Panc1 (cell line): ENCODE measurements around the gene NEGR1. TPM values are rescaled to one million over a fixed set of nuclear protein-coding genes. Genes with fewer than 3 reads are reported as not detected.

Experiments
- ATAC-seq: fragments of 200-7000 bp; cut with Tn5 transposase; 2 replicates; pipeline ENCODE4 v1.9.1; 2020; ENCODE audit warnings: mild to moderate bottlenecking, moderate library complexity
- BruUV-seq: library from RNA; stranded (reverse); fragments of 400-500 nt; replicated peaks from 2 replicates; lab custom pipeline; 2021; lab: Mats Ljungman, UMichigan
- CTCF ChIA-PET: fragments of 300-600 bp; sonication (Branson Sonifier 250); formaldehyde crosslinking; loops from one replicate; lab custom pipeline; 2022; ENCODE audit warnings: antibody characterized with exemption; lab: Charles Lee
- POLR2A ChIA-PET: fragments of 300-600 bp; sonication (Branson Sonifier 250); formaldehyde crosslinking; loops from one replicate; lab custom pipeline; 2022; ENCODE audit warnings: antibody characterized with exemption; lab: Charles Lee
- DNase-seq: peaks from one replicate; pipeline ENCODE4 v3.0.0-alpha.2; 2010; ENCODE audit warnings: low read depth, low spot score
- H3K27ac ChIP-seq: 2 replicates; pipeline ENCODE4 v1.5.1; 2011; ENCODE audit warnings: mild to moderate bottlenecking, low read length, inconsistent platforms
- H3K27me3 ChIP-seq: fragments of 200-500 bp; sonication (Bioruptor generic); 2 replicates; pipeline ENCODE4 v1.6.0; 2014; ENCODE audit warnings: low read length, inconsistent platforms; ENCODE audit not compliant: control insufficient read depth, insufficient read depth
- H3K36me3 ChIP-seq: fragments of 200-500 bp; sonication (Bioruptor generic); 2 replicates; pipeline ENCODE4 v1.5.1; 2014; ENCODE audit warnings: inconsistent platforms, mild to moderate bottlenecking, low read length, moderate library complexity; ENCODE audit not compliant: control insufficient read depth, insufficient read depth
- H3K4me1 ChIP-seq: 2 replicates; pipeline ENCODE4 v1.5.1; 2011; ENCODE audit warnings: inconsistent platforms, mild to moderate bottlenecking, low read length, moderate library complexity; ENCODE audit not compliant: control insufficient read depth, insufficient read depth
- H3K4me3 ChIP-seq, 2 experiments: 2 replicates each; pipeline ENCODE4 v1.5.1; 2011 to 2012; ENCODE audit warnings: low read depth in 2 of 2, low read length in 2 of 2, mild to moderate bottlenecking in 2 of 2, inconsistent platforms in 1 of 2, moderate library complexity in 1 of 2
- H3K9me3 ChIP-seq: fragments of 200-500 bp; sonication (Bioruptor generic); 2 replicates; pipeline ENCODE4 v1.5.1; 2014; ENCODE audit warnings: low read depth, mild to moderate bottlenecking, inconsistent platforms, low read length, moderate library complexity; ENCODE audit not compliant: control insufficient read depth, insufficient read depth
- CTCF ChIP-seq: fragments of 450-650 bp; IDR thresholded peaks from 2 replicates; pipeline ENCODE4 v1.5.1; 2017; ENCODE audit warnings: mild to moderate bottlenecking
- POLR2AphosphoS5 ChIP-seq: IDR thresholded peaks from 2 replicates; pipeline ENCODE4 v1.6.1; 2012; ENCODE audit warnings: mild to moderate bottlenecking, low read depth, low read length, moderate library complexity
- REST ChIP-seq, 2 experiments: IDR thresholded peaks; 2 replicates each; pipeline ENCODE4 v1.6.1; 2011 to 2012; ENCODE audit warnings: low read depth in 2 of 2, control low read depth in 1 of 2, low read length in 1 of 2, mild to moderate bottlenecking in 1 of 2, moderate library complexity in 1 of 2; ENCODE audit not compliant: insufficient read depth in 1 of 2
- SIN3A ChIP-seq: IDR thresholded peaks from 2 replicates; pipeline ENCODE4 v1.6.1; 2012; ENCODE audit warnings: low read depth, mild to moderate bottlenecking, low read length, moderate library complexity, borderline replicate concordance; ENCODE audit not compliant: insufficient read depth
- TCF7L2 ChIP-seq: IDR thresholded peaks from 2 replicates; pipeline ENCODE4 v1.6.1; 2011; ENCODE audit warnings: mild to moderate bottlenecking, low read depth, low read length, inconsistent platforms
- in situ Hi-C: cut with HindIII; loops from 2 replicates; pipeline ENCODE4 v1.10.0; 2016; ENCODE audit warnings: low sequenced_read_pairs, low pct_unique_long_range_greater_than_20kb
- intact Hi-C: fragments of 100-400 bp; cut with micrococcal nuclease; formaldehyde crosslinking; loops from one replicate; pipeline ENCODE4 v1.10.0; 2022; ENCODE audit not compliant: unreplicated experiment
- total RNA-seq: library from RNA; stranded (reverse); gene quantifications from one replicate; pipeline ENCODE4 v1.2.1, GENCODE V29; 2021; ENCODE audit not compliant: unreplicated experiment

NEGR1 gene
- total RNA-seq, 1 experiment from 2014 or later, result 2.7 TPM

GRCh38 chr1:71785450-71785849, 496.9 kb downstream of the NEGR1 start:
- intact Hi-C loops, result no loop called here

GRCh38 chr1:71785000-71785399, 497.3 kb downstream of the NEGR1 start:
- intact Hi-C loops, result no loop called here
- H3K4me1 ChIP-seq, result no peaks in the 10 kb centered on the region
- no peaks in the 10 kb centered on the region for H3K36me3 ChIP-seq
- H3K9me3 ChIP-seq, result no peaks in the 10 kb centered on the region
- DNase-seq (no peak), ATAC-seq (no peak)
- no peak overlapping the region for H3K27ac ChIP-seq
- ChIA-PET CTCF (no interaction called here), POLR2A (no interaction called here)
- in situ Hi-C loops, result no loop called here
- no peak overlapping the region for H3K4me3 ChIP-seq
- TF ChIP-seq TCF7L2 (no peak), CTCF (no peak), POLR2AphosphoS5 (no peak), REST (IDR thresholded peaks at IDR 0.05; ENCODE audit: insufficient read depth in 1 of 2, low read depth in 2 of 2, low read length in 1 of 2) (no peak), SIN3A (no peak)
- H3K27me3 ChIP-seq, result no peaks in the 10 kb centered on the region
- no TSS peak for BruUV-seq

More at GRCh38 chr1:71785450-71785849, 496.9 kb downstream of the NEGR1 start:
- in situ Hi-C loops, result no loop called here
- Histone ChIP-seq H3K36me3 (no peaks in the 10 kb centered on the region), H3K9me3 (no peaks in the 10 kb centered on the region), H3K27ac (no peak overlapping the region), H3K4me1 (no peaks in the 10 kb centered on the region), H3K27me3 (no peaks in the 10 kb centered on the region), H3K4me3 (no peak overlapping the region)
- no peak for DNase-seq
- CTCF ChIA-PET, result interaction anchor here (0.6 kb wide), 1 partner anchor 232 kb away, joined by 5 read pairs; no protein-coding TSS in a partner anchor
- TF ChIP-seq POLR2AphosphoS5 (no peak), CTCF (no peak), SIN3A (no peak), TCF7L2 (no peak), REST (IDR thresholded peaks at IDR 0.05; ENCODE audit: insufficient read depth in 1 of 2, low read depth in 2 of 2, low read length in 1 of 2) (no peak)
- ATAC-seq, result no peak
- POLR2A ChIA-PET, result no interaction called here
- no TSS peak for BruUV-seq
